ENCODE measurements around the gene RP9. TPM values are rescaled to one million over a fixed set of nuclear protein-coding genes. Genes with fewer than 3 reads are reported as not detected.

Gene RP9
- total and polyA plus RNA-seq, 2 of the 13 experiments (the other 11 are each of a cell fraction or from before 2014, with no cell fraction given): 14.2 to 18.6 TPM

DNA sequence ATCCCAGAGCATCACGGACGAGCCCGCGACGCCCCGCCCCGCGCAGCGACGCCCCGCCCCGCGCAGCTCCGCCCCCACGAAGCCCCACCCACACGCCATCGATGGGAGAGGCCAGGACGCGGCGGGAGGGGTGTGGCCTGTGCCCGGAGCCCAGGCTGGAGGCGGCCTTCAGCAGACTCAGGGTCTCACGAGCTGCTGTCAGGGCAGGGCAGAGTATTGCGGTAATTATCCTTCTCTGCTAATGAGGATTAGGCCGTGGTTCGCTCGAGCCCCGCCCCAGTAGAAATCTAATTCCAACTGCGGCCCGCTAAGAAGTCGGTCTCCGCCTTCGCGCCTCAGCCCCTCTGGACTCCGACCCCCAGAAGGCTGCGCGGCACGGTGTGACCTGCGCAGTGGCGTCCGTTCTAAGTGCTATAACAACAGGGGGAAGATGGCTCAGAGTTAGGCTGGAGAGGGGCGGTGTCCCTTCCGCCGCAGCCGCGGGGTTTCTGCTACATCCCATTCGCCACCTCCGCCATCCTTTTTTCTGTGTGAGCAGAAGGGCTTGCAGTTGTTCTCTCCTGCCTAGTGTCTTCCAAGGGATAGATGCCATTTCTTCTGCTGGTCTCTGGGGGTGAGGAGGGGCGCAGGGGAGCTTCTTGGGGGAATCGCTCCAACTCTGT lies 46.3 kb downstream of the RP9 start (continued):
- TF ChIP-seq, protein P1, sequence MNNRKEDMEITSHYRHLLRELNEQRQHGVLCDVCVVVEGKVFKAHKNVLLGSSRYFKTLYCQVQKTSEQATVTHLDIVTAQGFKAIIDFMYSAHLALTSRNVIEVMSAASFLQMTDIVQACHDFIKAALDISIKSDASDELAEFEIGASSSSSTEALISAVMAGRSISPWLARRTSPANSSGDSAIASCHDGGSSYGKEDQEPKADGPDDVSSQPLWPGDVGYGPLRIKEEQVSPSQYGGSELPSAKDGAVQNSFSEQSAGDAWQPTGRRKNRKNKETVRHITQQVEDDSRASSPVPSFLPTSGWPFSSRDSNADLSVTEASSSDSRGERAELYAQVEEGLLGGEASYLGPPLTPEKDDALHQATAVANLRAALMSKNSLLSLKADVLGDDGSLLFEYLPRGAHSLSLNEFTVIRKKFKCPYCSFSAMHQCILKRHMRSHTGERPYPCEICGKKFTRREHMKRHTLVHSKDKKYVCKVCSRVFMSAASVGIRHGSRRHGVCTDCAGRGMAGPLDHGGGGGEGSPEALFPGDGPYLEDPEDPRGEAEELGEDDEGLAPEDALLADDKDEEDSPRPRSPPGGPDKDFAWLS (CRISPR knock-in tag; IDR thresholded peaks at IDR 0.05; ENCODE audit: borderline replicate concordance): no peak
- TF ChIP-seq ZSCAN12 (CRISPR knock-in tag; IDR thresholded peaks at IDR 0.05): no peak
- TF ChIP-seq, protein P2, sequence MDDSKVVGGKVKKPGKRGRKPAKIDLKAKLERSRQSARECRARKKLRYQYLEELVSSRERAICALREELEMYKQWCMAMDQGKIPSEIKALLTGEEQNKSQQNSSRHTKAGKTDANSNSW (CRISPR knock-in tag; IDR thresholded peaks at IDR 0.05; ENCODE audit: borderline replicate concordance): no peak
- TF ChIP-seq, protein P3, sequence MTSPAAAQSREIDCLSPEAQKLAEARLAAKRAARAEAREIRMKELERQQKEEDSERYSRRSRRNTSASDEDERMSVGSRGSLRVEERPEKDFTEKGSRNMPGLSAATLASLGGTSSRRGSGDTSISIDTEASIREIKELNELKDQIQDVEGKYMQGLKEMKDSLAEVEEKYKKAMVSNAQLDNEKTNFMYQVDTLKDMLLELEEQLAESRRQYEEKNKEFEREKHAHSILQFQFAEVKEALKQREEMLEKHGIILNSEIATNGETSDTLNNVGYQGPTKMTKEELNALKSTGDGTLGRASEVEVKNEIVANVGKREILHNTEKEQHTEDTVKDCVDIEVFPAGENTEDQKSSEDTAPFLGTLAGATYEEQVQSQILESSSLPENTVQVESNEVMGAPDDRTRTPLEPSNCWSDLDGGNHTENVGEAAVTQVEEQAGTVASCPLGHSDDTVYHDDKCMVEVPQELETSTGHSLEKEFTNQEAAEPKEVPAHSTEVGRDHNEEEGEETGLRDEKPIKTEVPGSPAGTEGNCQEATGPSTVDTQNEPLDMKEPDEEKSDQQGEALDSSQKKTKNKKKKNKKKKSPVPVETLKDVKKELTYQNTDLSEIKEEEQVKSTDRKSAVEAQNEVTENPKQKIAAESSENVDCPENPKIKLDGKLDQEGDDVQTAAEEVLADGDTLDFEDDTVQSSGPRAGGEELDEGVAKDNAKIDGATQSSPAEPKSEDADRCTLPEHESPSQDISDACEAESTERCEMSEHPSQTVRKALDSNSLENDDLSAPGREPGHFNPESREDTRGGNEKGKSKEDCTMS (CRISPR knock-in tag; conservative IDR thresholded peaks at IDR 0.05): no peak
- no peak for TF ChIP-seq RARA (CRISPR knock-in tag; IDR thresholded peaks at IDR 0.05)
- TF ChIP-seq ZNF614 (CRISPR knock-in tag; IDR thresholded peaks at IDR 0.05; ENCODE audit: borderline replicate concordance): no peak
- TF ChIP-seq, protein P4, sequence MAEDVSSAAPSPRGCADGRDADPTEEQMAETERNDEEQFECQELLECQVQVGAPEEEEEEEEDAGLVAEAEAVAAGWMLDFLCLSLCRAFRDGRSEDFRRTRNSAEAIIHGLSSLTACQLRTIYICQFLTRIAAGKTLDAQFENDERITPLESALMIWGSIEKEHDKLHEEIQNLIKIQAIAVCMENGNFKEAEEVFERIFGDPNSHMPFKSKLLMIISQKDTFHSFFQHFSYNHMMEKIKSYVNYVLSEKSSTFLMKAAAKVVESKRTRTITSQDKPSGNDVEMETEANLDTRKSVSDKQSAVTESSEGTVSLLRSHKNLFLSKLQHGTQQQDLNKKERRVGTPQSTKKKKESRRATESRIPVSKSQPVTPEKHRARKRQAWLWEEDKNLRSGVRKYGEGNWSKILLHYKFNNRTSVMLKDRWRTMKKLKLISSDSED (CRISPR knock-in tag; IDR thresholded peaks at IDR 0.05): no peak
- TF ChIP-seq ZSCAN20 (CRISPR knock-in tag; IDR thresholded peaks at IDR 0.05; ENCODE audit: borderline replicate concordance): peak; percentile 26; the same call in 1 of the 2 replicates
- TF ChIP-seq, protein P5, sequence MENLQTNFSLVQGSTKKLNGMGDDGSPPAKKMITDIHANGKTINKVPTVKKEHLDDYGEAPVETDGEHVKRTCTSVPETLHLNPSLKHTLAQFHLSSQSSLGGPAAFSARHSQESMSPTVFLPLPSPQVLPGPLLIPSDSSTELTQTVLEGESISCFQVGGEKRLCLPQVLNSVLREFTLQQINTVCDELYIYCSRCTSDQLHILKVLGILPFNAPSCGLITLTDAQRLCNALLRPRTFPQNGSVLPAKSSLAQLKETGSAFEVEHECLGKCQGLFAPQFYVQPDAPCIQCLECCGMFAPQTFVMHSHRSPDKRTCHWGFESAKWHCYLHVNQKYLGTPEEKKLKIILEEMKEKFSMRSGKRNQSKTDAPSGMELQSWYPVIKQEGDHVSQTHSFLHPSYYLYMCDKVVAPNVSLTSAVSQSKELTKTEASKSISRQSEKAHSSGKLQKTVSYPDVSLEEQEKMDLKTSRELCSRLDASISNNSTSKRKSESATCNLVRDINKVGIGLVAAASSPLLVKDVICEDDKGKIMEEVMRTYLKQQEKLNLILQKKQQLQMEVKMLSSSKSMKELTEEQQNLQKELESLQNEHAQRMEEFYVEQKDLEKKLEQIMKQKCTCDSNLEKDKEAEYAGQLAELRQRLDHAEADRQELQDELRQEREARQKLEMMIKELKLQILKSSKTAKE (CRISPR knock-in tag; IDR thresholded peaks at IDR 0.05; ENCODE audit: borderline replicate concordance): no peak
- TF ChIP-seq, protein P6, sequence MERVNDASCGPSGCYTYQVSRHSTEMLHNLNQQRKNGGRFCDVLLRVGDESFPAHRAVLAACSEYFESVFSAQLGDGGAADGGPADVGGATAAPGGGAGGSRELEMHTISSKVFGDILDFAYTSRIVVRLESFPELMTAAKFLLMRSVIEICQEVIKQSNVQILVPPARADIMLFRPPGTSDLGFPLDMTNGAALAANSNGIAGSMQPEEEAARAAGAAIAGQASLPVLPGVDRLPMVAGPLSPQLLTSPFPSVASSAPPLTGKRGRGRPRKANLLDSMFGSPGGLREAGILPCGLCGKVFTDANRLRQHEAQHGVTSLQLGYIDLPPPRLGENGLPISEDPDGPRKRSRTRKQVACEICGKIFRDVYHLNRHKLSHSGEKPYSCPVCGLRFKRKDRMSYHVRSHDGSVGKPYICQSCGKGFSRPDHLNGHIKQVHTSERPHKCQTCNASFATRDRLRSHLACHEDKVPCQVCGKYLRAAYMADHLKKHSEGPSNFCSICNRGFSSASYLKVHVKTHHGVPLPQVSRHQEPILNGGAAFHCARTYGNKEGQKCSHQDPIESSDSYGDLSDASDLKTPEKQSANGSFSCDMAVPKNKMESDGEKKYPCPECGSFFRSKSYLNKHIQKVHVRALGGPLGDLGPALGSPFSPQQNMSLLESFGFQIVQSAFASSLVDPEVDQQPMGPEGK (CRISPR knock-in tag; IDR thresholded peaks at IDR 0.05): no peak
- TF ChIP-seq KMT2A (CRISPR knock-in tag; IDR thresholded peaks at IDR 0.05): no peak
- TF ChIP-seq, protein P7, sequence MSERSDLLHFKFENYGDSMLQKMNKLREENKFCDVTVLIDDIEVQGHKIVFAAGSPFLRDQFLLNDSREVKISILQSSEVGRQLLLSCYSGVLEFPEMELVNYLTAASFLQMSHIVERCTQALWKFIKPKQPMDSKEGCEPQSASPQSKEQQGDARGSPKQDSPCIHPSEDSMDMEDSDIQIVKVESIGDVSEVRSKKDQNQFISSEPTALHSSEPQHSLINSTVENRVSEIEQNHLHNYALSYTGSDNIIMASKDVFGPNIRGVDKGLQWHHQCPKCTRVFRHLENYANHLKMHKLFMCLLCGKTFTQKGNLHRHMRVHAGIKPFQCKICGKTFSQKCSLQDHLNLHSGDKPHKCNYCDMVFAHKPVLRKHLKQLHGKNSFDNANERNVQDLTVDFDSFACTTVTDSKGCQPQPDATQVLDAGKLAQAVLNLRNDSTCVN (CRISPR knock-in tag; IDR thresholded peaks at IDR 0.05; ENCODE audit: borderline replicate concordance): 0 out of 2 replicates have a peak, but pooled peaks have one; percentile 45
- TF ChIP-seq ZNF329 (CRISPR knock-in tag; IDR thresholded peaks at IDR 0.05; ENCODE audit: low read depth): no peak; the same call in 1 of the 2 replicates
- TF ChIP-seq, protein P8, sequence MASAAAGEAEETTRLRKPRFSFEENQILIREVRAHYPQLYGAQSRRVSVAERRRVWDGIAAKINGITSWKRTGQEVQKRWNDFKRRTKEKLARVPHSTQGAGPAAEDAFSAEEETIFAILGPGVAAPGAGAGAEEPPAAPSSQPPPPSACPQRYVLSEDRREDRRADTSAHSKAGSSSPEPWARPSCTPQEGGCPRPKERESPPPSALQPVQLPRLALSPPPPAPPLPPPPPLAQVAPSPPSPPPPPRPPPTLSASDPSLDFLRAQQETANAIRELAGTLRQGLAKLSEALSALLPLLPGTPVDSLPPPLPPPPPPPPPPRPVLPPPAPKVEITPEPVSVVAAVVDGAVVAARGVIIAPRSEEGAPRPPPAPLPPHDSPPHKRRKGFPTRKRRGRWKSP (CRISPR knock-in tag; IDR thresholded peaks at IDR 0.05): peak; percentile 64; the same call in 1 of the 2 replicates
- no peak for TF ChIP-seq TCF7L2 (IDR thresholded peaks at IDR 0.05; ENCODE audit: low read depth, low read length)
